WI38 (cell line): ENCODE results near the gene MAPK8IP2.
"Not testable (repeated sequence)": the region's sequence is repeated elsewhere in the genome, so short reads cannot be mapped to it uniquely, and the experiment has no call there.

Experiments used
- H3K4me3 ChIP-seq: 2 replicates; pipeline ENCODE4 v1.5.1; 2011; ENCODE audit warnings: low read depth, mild to moderate bottlenecking, control low read depth, low read length
- CTCF ChIP-seq: IDR thresholded peaks from 2 replicates; pipeline ENCODE4 v1.5.1; 2012; ENCODE audit warnings: low read depth, mild to moderate bottlenecking, control low read depth, low read length

MAPK8IP2 gene

GRCh38 chr22:50610041-50610451 is 9.5 kb downstream of the MAPK8IP2 start:
- no peak overlapping the region for H3K4me3 ChIP-seq
- no peak for TF ChIP-seq CTCF

GRCh38 chr22:50610581-50610980 is 10.0 kb downstream of the MAPK8IP2 start:
- no peak overlapping the region for H3K4me3 ChIP-seq
- TF ChIP-seq CTCF, result no peak

- no peak overlapping the region for H3K4me3 ChIP-seq
- no peak for TF ChIP-seq CTCF
Measured at GRCh38 chr22:50611341-50612060, 10.9 kb downstream of the MAPK8IP2 start.

- no peak for TF ChIP-seq CTCF
Measured at GRCh38 chr22:50612168-50612527, 11.6 kb downstream of the MAPK8IP2 start.

GRCh38 chr22:50612528-50613221 is 12.1 kb downstream of the MAPK8IP2 start:
- no peak for TF ChIP-seq CTCF
- no peak overlapping the region for H3K4me3 ChIP-seq

More at GRCh38 chr22:50612168-50612527, 11.6 kb downstream of the MAPK8IP2 start:
- H3K4me3 ChIP-seq, result no peak overlapping the region

- no peak overlapping the region for H3K4me3 ChIP-seq
- no peak for TF ChIP-seq CTCF
Measured at GRCh38 chr22:50613291-50613981, 12.8 kb downstream of the MAPK8IP2 start.

- H3K4me3 ChIP-seq, result not testable (repeated sequence)
Measured at GRCh38 chr22:50614296-50614695, 13.7 kb downstream of the MAPK8IP2 start.
